GM12878 (cell line): ENCODE results near the gene KIRREL3.

Experiments used
- CHD4 ChIP-seq: fragments of 200-600 bp; sonication (generic); IDR thresholded peaks from 2 replicates; pipeline ENCODE4 v1.6.1; 2016; ENCODE audit warnings: mild to moderate bottlenecking
- EGR1 ChIP-seq, 2 experiments: IDR thresholded peaks; 1 replicate in 1 of 2; 2 replicates in 1 of 2; pipeline ENCODE4 v1.6.1; 2011 to 2012; ENCODE audit warnings: low read depth in 2 of 2, low read length in 2 of 2, borderline replicate concordance in 1 of 2, mild to moderate bottlenecking in 1 of 2, moderate library complexity in 1 of 2
- EZH2 ChIP-seq: IDR thresholded peaks from 2 replicates; pipeline ENCODE4 v1.6.1; 2012; ENCODE audit warnings: low read depth, mild to moderate bottlenecking, control low read depth, inconsistent platforms, low read length, borderline replicate concordance; ENCODE audit not compliant: control insufficient read depth
- MYC ChIP-seq: IDR thresholded peaks from 2 replicates; pipeline ENCODE4 v1.6.1; 2011; ENCODE audit warnings: mild to moderate bottlenecking, low read length, moderate library complexity, inconsistent platforms; ENCODE audit not compliant: insufficient read depth, insufficient replicate concordance, insufficient read length, severe bottlenecking
- NFYB ChIP-seq: IDR thresholded peaks from 2 replicates; pipeline ENCODE4 v1.6.1; 2011; ENCODE audit warnings: low read depth, mild to moderate bottlenecking, low read length, improper control_type of control experiment, moderate library complexity; ENCODE audit not compliant: insufficient read depth
- POLR2A ChIP-seq: IDR thresholded peaks from 2 replicates; pipeline ENCODE4 v1.6.1; 2011; ENCODE audit warnings: low read depth, mild to moderate bottlenecking, low read length
- POU2F2 ChIP-seq: IDR thresholded peaks from 3 replicates; pipeline ENCODE4 v1.6.1; 2011; ENCODE audit warnings: low read depth, mild to moderate bottlenecking, low read length, borderline replicate concordance
- RAD21 ChIP-seq: IDR thresholded peaks from 2 replicates; pipeline ENCODE4 v1.6.1; 2011; ENCODE audit warnings: mild to moderate bottlenecking, low read depth, low read length, moderate library complexity; ENCODE audit not compliant: insufficient read depth
- RFX5 ChIP-seq: IDR thresholded peaks from 2 replicates; pipeline ENCODE4 v1.6.1; 2011; ENCODE audit warnings: low read depth, low read length, improper control_type of control experiment
- ZNF274 ChIP-seq: IDR thresholded peaks from one replicate; pipeline ENCODE4 v1.8.0; 2011; ENCODE audit not compliant: insufficient read length, insufficient read depth
- TF ChIP-seq, protein P1 (sequence below), 3 experiments: IDR thresholded peaks in 2 of 3; conservative IDR thresholded peaks in 1 of 3; 2 replicates each; pipeline ENCODE4 v1.5.1; 2011; ENCODE audit warnings: low read depth in 3 of 3, low read length in 3 of 3, mild to moderate bottlenecking in 3 of 3, control low read depth in 2 of 3, moderate library complexity in 2 of 3, inconsistent platforms in 1 of 3, mixed read lengths in 1 of 3; ENCODE audit not compliant: control insufficient read depth in 2 of 3, insufficient read depth in 1 of 3; ENCODE audit errors: extremely low read depth in 1 of 3
- TF ChIP-seq, protein P2 (sequence below): fragments of 450-650 bp; IDR thresholded peaks from 2 replicates; pipeline ENCODE4 v1.6.1; 2017; ENCODE audit warnings: mild to moderate bottlenecking

DNA sequence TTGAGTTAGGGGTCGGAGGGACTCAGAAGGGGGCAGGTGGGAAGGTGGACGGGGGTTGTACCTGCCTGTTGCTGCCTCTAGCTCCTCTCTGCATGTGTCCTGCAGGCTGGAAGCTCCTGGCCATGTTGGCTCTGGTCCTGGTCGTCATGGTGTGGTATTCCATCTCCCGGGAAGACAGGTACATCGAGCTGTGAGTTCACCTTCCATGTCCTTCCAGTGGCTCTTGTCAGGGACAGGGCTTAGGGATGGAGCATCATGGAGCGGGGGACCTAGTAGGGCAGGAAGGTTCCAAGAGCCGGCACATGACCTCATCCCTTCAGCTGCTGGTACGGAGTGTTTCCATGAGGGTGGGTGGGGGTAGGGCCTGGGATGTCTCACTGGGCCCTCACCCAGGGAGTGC, 594.2 kb downstream of the KIRREL3 start:
- TF ChIP-seq, protein P1, sequence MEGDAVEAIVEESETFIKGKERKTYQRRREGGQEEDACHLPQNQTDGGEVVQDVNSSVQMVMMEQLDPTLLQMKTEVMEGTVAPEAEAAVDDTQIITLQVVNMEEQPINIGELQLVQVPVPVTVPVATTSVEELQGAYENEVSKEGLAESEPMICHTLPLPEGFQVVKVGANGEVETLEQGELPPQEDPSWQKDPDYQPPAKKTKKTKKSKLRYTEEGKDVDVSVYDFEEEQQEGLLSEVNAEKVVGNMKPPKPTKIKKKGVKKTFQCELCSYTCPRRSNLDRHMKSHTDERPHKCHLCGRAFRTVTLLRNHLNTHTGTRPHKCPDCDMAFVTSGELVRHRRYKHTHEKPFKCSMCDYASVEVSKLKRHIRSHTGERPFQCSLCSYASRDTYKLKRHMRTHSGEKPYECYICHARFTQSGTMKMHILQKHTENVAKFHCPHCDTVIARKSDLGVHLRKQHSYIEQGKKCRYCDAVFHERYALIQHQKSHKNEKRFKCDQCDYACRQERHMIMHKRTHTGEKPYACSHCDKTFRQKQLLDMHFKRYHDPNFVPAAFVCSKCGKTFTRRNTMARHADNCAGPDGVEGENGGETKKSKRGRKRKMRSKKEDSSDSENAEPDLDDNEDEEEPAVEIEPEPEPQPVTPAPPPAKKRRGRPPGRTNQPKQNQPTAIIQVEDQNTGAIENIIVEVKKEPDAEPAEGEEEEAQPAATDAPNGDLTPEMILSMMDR (IDR thresholded peaks at IDR 0.05 in 2 of 3, conservative IDR thresholded peaks at IDR 0.05 in 1 of 3; ENCODE audit: control insufficient read depth in 2 of 3, extremely low read depth in 1 of 3, insufficient read depth in 1 of 3, low read depth in 3 of 3, low read length in 3 of 3) = no peak
- TF ChIP-seq POU2F2 (no peak), ZNF274 (no peak), NFYB (no peak), EGR1 (IDR thresholded peaks at IDR 0.05; ENCODE audit: borderline replicate concordance in 1 of 2, low read depth in 2 of 2, low read length in 2 of 2) (no peak), RFX5 (no peak), RAD21 (no peak), POLR2A (no peak), MYC (no peak), EZH2 (no peak), CHD4 (no peak)
- TF ChIP-seq, protein P2, sequence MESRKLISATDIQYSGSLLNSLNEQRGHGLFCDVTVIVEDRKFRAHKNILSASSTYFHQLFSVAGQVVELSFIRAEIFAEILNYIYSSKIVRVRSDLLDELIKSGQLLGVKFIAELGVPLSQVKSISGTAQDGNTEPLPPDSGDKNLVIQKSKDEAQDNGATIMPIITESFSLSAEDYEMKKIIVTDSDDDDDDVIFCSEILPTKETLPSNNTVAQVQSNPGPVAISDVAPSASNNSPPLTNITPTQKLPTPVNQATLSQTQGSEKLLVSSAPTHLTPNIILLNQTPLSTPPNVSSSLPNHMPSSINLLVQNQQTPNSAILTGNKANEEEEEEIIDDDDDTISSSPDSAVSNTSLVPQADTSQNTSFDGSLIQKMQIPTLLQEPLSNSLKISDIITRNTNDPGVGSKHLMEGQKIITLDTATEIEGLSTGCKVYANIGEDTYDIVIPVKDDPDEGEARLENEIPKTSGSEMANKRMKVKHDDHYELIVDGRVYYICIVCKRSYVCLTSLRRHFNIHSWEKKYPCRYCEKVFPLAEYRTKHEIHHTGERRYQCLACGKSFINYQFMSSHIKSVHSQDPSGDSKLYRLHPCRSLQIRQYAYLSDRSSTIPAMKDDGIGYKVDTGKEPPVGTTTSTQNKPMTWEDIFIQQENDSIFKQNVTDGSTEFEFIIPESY = no peak
